ENCODE data around the gene CD93.

Gene CD93

GRCh38 chr20:23079016-23079351 is 7.1 kb downstream of the CD93 start:
- no peak for TF ChIP-seq Cebpa-rat (IDR thresholded peaks at IDR 0.05)
- H3K9me3 ChIP-seq: no peaks in the 10 kb centered on the region
- no peaks in the 10 kb centered on the region for H3K27me3 ChIP-seq
- H3K4me3 ChIP-seq: no peak overlapping the region
- no peaks in the 10 kb centered on the region for H4K20me1 ChIP-seq
- no peak overlapping the region for H3K4me2 ChIP-seq
- no peaks in the 10 kb centered on the region for H3K36me3 ChIP-seq
- peaks cover 7% of the 10 kb centered on the region for H3K4me1 ChIP-seq
- H3K9ac ChIP-seq: no peak overlapping the region
- H3K27ac ChIP-seq: no peak overlapping the region

GRCh38 chr20:23078351-23079015 is 7.6 kb downstream of the CD93 start:
- no peaks in the 10 kb centered on the region for H3K36me3 ChIP-seq
- H3K9ac ChIP-seq: no peak overlapping the region
- no peak for TF ChIP-seq Cebpa-rat (IDR thresholded peaks at IDR 0.05)
- peaks cover 2% of the 10 kb centered on the region for H3K4me1 ChIP-seq
- no peak overlapping the region for H3K4me3 ChIP-seq
- H3K27ac ChIP-seq: no peak overlapping the region
- H4K20me1 ChIP-seq: no peaks in the 10 kb centered on the region
- H3K9me3 ChIP-seq: no peaks in the 10 kb centered on the region
- H3K27me3 ChIP-seq: no peaks in the 10 kb centered on the region
- H3K4me2 ChIP-seq: no peak overlapping the region

GRCh38 chr20:23077277-23077676 is 8.8 kb downstream of the CD93 start:
- no peak for TF ChIP-seq Cebpa-rat (IDR thresholded peaks at IDR 0.05)
- Histone ChIP-seq H3K36me3 (no peaks in the 10 kb centered on the region), H4K20me1 (no peaks in the 10 kb centered on the region), H3K27ac (no peak overlapping the region), H3K4me3 (no peak overlapping the region), H3K27me3 (no peaks in the 10 kb centered on the region), H3K9ac (no peak overlapping the region), H3K9me3 (no peaks in the 10 kb centered on the region), H3K4me2 (no peak overlapping the region), H3K4me1 (no peaks in the 10 kb centered on the region; the same call in 1 of the 2 replicates)

- Histone ChIP-seq H3K4me3 (no peak overlapping the region), H3K4me1 (no peaks in the 10 kb centered on the region), H3K36me3 (no peaks in the 10 kb centered on the region), H3K27me3 (no peaks in the 10 kb centered on the region), H4K20me1 (no peaks in the 10 kb centered on the region), H3K27ac (no peak overlapping the region), H3K9ac (no peak overlapping the region), H3K9me3 (no peaks in the 10 kb centered on the region), H3K4me2 (no peak overlapping the region)
- TF ChIP-seq Cebpa-rat (IDR thresholded peaks at IDR 0.05): no peak
Measured at GRCh38 chr20:23074052-23074451, 12.1 kb downstream of the CD93 start.

- no peaks in the 10 kb centered on the region for H3K27me3 ChIP-seq
Measured at GRCh38 chr20:23072892-23073586, 13.1 kb downstream of the CD93 start.

GRCh38 chr20:23071996-23072395 is 14.1 kb downstream of the CD93 start:
- H3K27ac ChIP-seq: no peak overlapping the region
- H3K4me2 ChIP-seq: no peak overlapping the region
- H4K20me1 ChIP-seq: no peaks in the 10 kb centered on the region
- no peak overlapping the region for H3K4me3 ChIP-seq
- no peaks in the 10 kb centered on the region for H3K36me3 ChIP-seq
- no peaks in the 10 kb centered on the region for H3K27me3 ChIP-seq
- TF ChIP-seq Cebpa-rat (IDR thresholded peaks at IDR 0.05): no peak
- no peak overlapping the region for H3K9ac ChIP-seq
- H3K4me1 ChIP-seq: no peaks in the 10 kb centered on the region
- no peaks in the 10 kb centered on the region for H3K9me3 ChIP-seq

More at GRCh38 chr20:23072892-23073586, 13.1 kb downstream of the CD93 start:
- no peaks in the 10 kb centered on the region for H3K9me3 ChIP-seq
- no peaks in the 10 kb centered on the region for H4K20me1 ChIP-seq
- H3K4me1 ChIP-seq: no peaks in the 10 kb centered on the region
- no peak overlapping the region for H3K4me3 ChIP-seq
- H3K36me3 ChIP-seq: no peaks in the 10 kb centered on the region
- no peak for TF ChIP-seq Cebpa-rat (IDR thresholded peaks at IDR 0.05)
- no peak overlapping the region for H3K27ac ChIP-seq
- no peak overlapping the region for H3K9ac ChIP-seq
- H3K4me2 ChIP-seq: no peak overlapping the region

- H3K4me2 ChIP-seq: no peak overlapping the region
- H3K9ac ChIP-seq: no peak overlapping the region
- H3K36me3 ChIP-seq: no peaks in the 10 kb centered on the region
- no peaks in the 10 kb centered on the region for H3K9me3 ChIP-seq
- H3K27ac ChIP-seq: no peak overlapping the region
- no peaks in the 10 kb centered on the region for H3K27me3 ChIP-seq
- H3K4me1 ChIP-seq: no peaks in the 10 kb centered on the region
- TF ChIP-seq Cebpa-rat (IDR thresholded peaks at IDR 0.05): no peak
- H4K20me1 ChIP-seq: no peaks in the 10 kb centered on the region
- no peak overlapping the region for H3K4me3 ChIP-seq
Measured at GRCh38 chr20:23071398-23071797, 14.7 kb downstream of the CD93 start.

- Histone ChIP-seq H3K4me3 (no peak overlapping the region), H3K27me3 (no peaks in the 10 kb centered on the region), H3K4me2 (no peak overlapping the region), H3K36me3 (no peaks in the 10 kb centered on the region), H4K20me1 (no peaks in the 10 kb centered on the region), H3K9me3 (no peaks in the 10 kb centered on the region), H3K4me1 (no peaks in the 10 kb centered on the region), H3K9ac (no peak overlapping the region), H3K27ac (no peak overlapping the region)
- no peak for TF ChIP-seq Cebpa-rat (IDR thresholded peaks at IDR 0.05)
Measured at GRCh38 chr20:23069108-23069507, 17.0 kb downstream of the CD93 start.

GRCh38 chr20:23068283-23068682 is 17.8 kb downstream of the CD93 start:
- peaks cover 7% of the 10 kb centered on the region; the same call in 1 of the 2 replicates for H3K4me1 ChIP-seq
- H3K27me3 ChIP-seq: no peaks in the 10 kb centered on the region
- H4K20me1 ChIP-seq: no peaks in the 10 kb centered on the region
- no peaks in the 10 kb centered on the region for H3K9me3 ChIP-seq
- H3K9ac ChIP-seq: no peak overlapping the region
- H3K4me2 ChIP-seq: no peak overlapping the region
- TF ChIP-seq Cebpa-rat (IDR thresholded peaks at IDR 0.05): no peak
- H3K4me3 ChIP-seq: no peak overlapping the region
- H3K36me3 ChIP-seq: no peaks in the 10 kb centered on the region
- no peak overlapping the region for H3K27ac ChIP-seq

- no peak overlapping the region for H3K9ac ChIP-seq
Measured at GRCh38 chr20:23066772-23067171, 19.4 kb downstream of the CD93 start.

More at GRCh38 chr20:23066772-23067171, 19.4 kb downstream of the CD93 start:
- peaks cover 22% of the 10 kb centered on the region for H3K4me1 ChIP-seq
- no peaks in the 10 kb centered on the region for H3K36me3 ChIP-seq
- no peak overlapping the region for H3K27ac ChIP-seq
- no peaks in the 10 kb centered on the region for H3K9me3 ChIP-seq
- no peaks in the 10 kb centered on the region for H4K20me1 ChIP-seq
- no peak for TF ChIP-seq Cebpa-rat (IDR thresholded peaks at IDR 0.05)
- H3K4me2 ChIP-seq: no peak overlapping the region
- no peaks in the 10 kb centered on the region for H3K27me3 ChIP-seq
- no peak overlapping the region for H3K4me3 ChIP-seq
